Sigmoid colon (tissue), 7 donors: ENCODE results near the gene TOR1B. TPM values are rescaled to one million over a fixed set of nuclear protein-coding genes. Genes with fewer than 3 reads are reported as not detected.

Source experiments
- DNase-seq: peaks from one replicate; pipeline ENCODE4 v3.0.0-alpha.2; 2019
- H3K27ac ChIP-seq, 4 donors: fragments of 200-600 bp; sonication (generic); one replicate each; pipeline ENCODE4 v1.5.1; 2016 to 2019; ENCODE audit warnings: mild to moderate bottlenecking in 1 of 4
- H3K27me3 ChIP-seq, 3 donors: fragments of 200-600 bp; sonication (generic); one replicate each; pipeline ENCODE4 v1.5.1; 2019; ENCODE audit warnings: mild to moderate bottlenecking in 1 of 3
- H3K36me3 ChIP-seq, 4 donors: fragments of 200-600 bp; sonication (generic); one replicate each; pipeline ENCODE4 v1.5.1; 2016 to 2019
- H3K4me1 ChIP-seq, 4 donors: fragments of 200-600 bp; sonication (generic); one replicate each; pipeline ENCODE4 v1.5.1; 2017 to 2019
- H3K4me3 ChIP-seq, 4 donors: fragments of 200-600 bp; sonication (generic); one replicate each; pipeline ENCODE4 v1.5.1; 2017 to 2019; ENCODE audit warnings: mild to moderate bottlenecking in 2 of 4, moderate library complexity in 1 of 4
- H3K9me3 ChIP-seq, 4 donors: fragments of 200-600 bp in 3 of 4; sonication (generic) in 3 of 4; one replicate each; pipeline versions ENCODE4 v1.5.1 to v1.6.1; 2013 to 2019
- EP300 ChIP-seq, 4 donors: sonication (generic); formaldehyde crosslinking; IDR thresholded peaks; one replicate each; pipeline ENCODE4 v1.6.1; 2017; ENCODE audit warnings: antibody characterized with exemption in 4 of 4
- POLR2A ChIP-seq, 2 donors: fragments of 450-650 bp; IDR thresholded peaks; one replicate each; pipeline ENCODE4 v1.6.1; 2016; ENCODE audit warnings: antibody characterized with exemption in 2 of 2, mild to moderate bottlenecking in 2 of 2, moderate library complexity in 2 of 2
- POLR2AphosphoS5 ChIP-seq, 4 donors: sonication (generic); formaldehyde crosslinking; IDR thresholded peaks; one replicate each; pipeline ENCODE4 v1.6.1; 2017; ENCODE audit warnings: antibody characterized with exemption in 4 of 4
- WGBS, 2 donors: extraction: QIAGEN DNeasy Blood & Tissue Kit; methylation state at CpG; one replicate each; pipeline ENCODE4 v1.1.7; 2013; 5-methylcytosine and 5-hydroxymethylcytosine counted together
- intact Hi-C: fragments of 100-400 bp; cut with DNase I; formaldehyde crosslinking; loops from one replicate; pipeline ENCODE4 v1.15.1; 2023
- polyA plus RNA-seq, 3 donors: library from polyadenylated mRNA; stranded (reverse); fragments of 200-250 nt; gene quantifications; one replicate each; pipeline ENCODE4 v1.2.3, GENCODE V29; 2013
- total RNA-seq, 4 donors: library from RNA; depleted of rRNA; stranded (reverse); fragments of >200 nt; gene quantifications; one replicate each; pipeline ENCODE4 v1.1.0, GENCODE V29; 2016
- TF ChIP-seq, protein P1 (sequence below), 4 experiments: fragments of 450-650 bp in 3 of 4; fragments of 200-600 bp in 1 of 4; IDR thresholded peaks; one replicate each; pipeline ENCODE4 v1.5.1; 2016 to 2019; ENCODE audit warnings: antibody characterized with exemption in 4 of 4, mild to moderate bottlenecking in 3 of 4, moderate library complexity in 2 of 4
- donor health status: healthy with polysubstance abuse.
- donor health status: Bipolar disorder and iron deficiency.
- donor health status: healthy.

TOR1B gene
- total and polyA plus RNA-seq, 7 donors, result 7.8 to 31.3 (median 20.7) TPM

DNA sequence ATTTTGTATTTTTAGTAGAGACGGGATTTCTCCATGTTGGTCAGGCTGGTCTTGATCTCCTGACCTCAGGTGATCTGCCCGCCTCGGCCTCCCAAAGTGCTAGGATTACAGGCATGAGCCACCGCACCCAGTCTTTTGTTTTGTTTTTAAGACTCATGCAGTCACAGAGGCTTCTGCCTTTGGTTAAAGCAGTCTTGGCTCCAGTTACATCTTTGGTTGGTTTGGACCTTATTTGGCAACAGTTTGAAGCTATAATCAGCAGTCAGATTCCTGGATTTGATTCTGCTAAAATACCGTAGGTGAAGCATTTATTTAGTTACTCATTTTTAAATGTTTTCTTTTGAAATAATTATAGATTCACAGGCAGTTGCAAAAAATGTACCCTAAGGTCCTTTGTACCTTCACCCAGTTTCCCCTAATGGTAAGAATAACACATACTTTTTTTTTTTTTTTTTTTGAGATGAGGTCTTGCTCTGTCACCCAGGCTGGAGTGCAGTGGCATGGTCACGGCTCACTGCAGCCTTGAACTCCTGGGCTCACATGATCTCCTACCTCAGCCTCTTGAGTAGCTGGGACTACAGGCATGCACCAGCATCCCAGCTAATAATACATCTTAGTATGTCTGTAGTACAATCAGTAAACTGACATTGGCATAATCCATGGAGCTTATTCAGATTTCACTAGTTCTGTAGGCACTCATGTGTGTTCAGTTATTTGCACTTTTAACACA, 48.0 kb downstream of the TOR1B start:
- Histone ChIP-seq H3K4me1 (peaks cover 0 to 28% (median 20%) of the 10 kb centered on the region in 4 donors), H3K9me3 (no peaks in the 10 kb centered on the region), H3K4me3 (no peak overlapping the region), H3K36me3 (peaks cover 14 to 50% (median 32%) of the 10 kb centered on the region in 4 donors), H3K27me3 (no peaks in the 10 kb centered on the region), H3K27ac (peak overlapping the region; percentile 60 to 80 (median 72))
- 93% methylated on average over 6 of the region's 6 CpGs for WGBS, 2 donors
- TF ChIP-seq POLR2AphosphoS5 (IDR thresholded peaks at IDR 0.05) (no peak), POLR2A (IDR thresholded peaks at IDR 0.05) (no peak), EP300 (IDR thresholded peaks at IDR 0.05) (no peak)
- TF ChIP-seq, protein P1, sequence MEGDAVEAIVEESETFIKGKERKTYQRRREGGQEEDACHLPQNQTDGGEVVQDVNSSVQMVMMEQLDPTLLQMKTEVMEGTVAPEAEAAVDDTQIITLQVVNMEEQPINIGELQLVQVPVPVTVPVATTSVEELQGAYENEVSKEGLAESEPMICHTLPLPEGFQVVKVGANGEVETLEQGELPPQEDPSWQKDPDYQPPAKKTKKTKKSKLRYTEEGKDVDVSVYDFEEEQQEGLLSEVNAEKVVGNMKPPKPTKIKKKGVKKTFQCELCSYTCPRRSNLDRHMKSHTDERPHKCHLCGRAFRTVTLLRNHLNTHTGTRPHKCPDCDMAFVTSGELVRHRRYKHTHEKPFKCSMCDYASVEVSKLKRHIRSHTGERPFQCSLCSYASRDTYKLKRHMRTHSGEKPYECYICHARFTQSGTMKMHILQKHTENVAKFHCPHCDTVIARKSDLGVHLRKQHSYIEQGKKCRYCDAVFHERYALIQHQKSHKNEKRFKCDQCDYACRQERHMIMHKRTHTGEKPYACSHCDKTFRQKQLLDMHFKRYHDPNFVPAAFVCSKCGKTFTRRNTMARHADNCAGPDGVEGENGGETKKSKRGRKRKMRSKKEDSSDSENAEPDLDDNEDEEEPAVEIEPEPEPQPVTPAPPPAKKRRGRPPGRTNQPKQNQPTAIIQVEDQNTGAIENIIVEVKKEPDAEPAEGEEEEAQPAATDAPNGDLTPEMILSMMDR (IDR thresholded peaks at IDR 0.05), result no peak
- DNase-seq, result no peak
- intact Hi-C loops, result no loop called here

DNA sequence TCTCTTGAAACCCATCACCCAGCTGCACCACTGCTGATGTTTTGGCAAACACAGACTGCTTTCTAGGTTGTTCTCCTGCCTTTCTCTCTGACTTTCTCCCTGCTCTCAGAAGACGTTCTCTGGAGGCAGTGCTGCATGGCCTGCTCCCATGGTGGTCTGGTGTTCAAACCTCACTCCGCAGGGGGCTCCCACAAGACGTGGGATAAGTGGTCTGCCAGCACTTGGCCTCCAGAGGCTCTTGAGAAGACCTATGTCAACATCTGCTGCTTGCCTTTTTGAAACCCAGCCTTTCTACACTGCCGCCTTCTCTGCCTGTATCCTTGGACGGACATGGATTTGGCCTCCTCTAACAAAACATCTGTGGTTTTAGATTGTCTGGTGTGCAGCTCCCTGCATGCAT, 48.8 kb downstream of the TOR1B start:
- Histone ChIP-seq H3K27ac (peak overlapping the region; percentile 60 to 80 (median 72)), H3K4me3 (no peak overlapping the region), H3K36me3 (peaks cover 14 to 58% (median 35%) of the 10 kb centered on the region in 4 donors), H3K27me3 (no peaks in the 10 kb centered on the region), H3K9me3 (no peaks in the 10 kb centered on the region), H3K4me1 (peaks cover 0 to 28% (median 20%) of the 10 kb centered on the region in 4 donors)
- WGBS, 2 donors, result 76 to 92% methylated on average over 5 of the region's 5 CpGs
- intact Hi-C loops, result no loop called here
- no peak for TF ChIP-seq POLR2A (IDR thresholded peaks at IDR 0.05)
- no peak for DNase-seq

DNA sequence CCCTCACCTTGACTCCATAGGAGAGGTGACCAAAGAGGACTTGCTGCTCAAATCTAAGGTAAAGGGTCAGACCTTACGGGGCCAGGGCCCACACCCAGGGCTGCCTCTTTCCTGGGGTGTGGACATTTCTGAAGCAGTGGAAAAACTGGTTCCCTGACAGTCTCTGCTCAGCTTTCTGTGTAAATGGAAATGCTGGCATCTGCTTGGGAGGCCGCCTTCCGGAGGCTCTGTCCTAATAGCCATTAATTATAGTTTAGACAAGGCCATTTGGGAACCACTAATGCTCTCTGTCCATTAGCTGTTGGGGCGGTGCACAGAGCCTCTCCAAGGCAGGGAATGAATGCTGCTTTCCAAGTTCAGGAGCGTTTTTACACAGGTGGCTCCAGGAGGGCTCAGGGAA, 49.6 kb downstream of the TOR1B start:
- H3K4me1 ChIP-seq, result peaks cover 0 to 28% (median 20%) of the 10 kb centered on the region in 4 donors
- WGBS, 2 donors, result 74 to 78% methylated on average over 5 of the region's 5 CpGs
- no peak for DNase-seq
- H3K27me3 ChIP-seq, result no peaks in the 10 kb centered on the region
- peak overlapping the region in 2 of 4 donors; percentile 70 to 80 for H3K27ac ChIP-seq
- peaks cover 20 to 66% (median 39%) of the 10 kb centered on the region in 4 donors for H3K36me3 ChIP-seq
- no peak overlapping the region for H3K4me3 ChIP-seq
- no peaks in the 10 kb centered on the region for H3K9me3 ChIP-seq
- TF ChIP-seq EP300 (IDR thresholded peaks at IDR 0.05) (no peak), POLR2AphosphoS5 (IDR thresholded peaks at IDR 0.05) (no peak), POLR2A (IDR thresholded peaks at IDR 0.05) (no peak)
- TF ChIP-seq, protein P1 (IDR thresholded peaks at IDR 0.05), result no peak
- intact Hi-C loops, result no loop called here

DNA sequence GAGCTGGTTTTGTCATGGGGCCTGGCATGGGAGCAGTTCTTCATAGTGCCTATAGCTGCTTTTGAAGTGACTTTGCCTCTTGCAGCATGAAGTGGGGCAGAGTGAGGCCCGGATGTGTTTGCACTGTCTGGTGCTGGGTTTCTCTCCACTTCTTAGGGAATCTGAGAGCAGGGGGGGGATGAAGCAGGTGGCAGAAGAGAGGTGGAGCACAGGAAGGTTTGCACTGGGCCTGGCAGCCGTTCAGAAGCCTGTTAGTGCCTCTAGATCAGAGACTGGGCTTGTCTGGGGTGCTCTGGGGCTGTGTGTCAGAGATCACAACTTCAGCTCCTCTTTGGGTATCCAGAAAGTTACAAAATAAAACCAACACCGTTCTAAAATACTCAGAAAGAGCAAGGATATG, 50.6 kb downstream of the TOR1B start:
- WGBS, 2 donors, result 59 to 82% methylated on average over 3 of the region's 3 CpGs
- TF ChIP-seq, protein P1 (IDR thresholded peaks at IDR 0.05), result no peak
- no peak for TF ChIP-seq POLR2A (IDR thresholded peaks at IDR 0.05)
- TF ChIP-seq EP300 (IDR thresholded peaks at IDR 0.05), result no peak
- no peak for TF ChIP-seq POLR2AphosphoS5 (IDR thresholded peaks at IDR 0.05)
- H3K36me3 ChIP-seq, result peaks cover 25 to 76% (median 42%) of the 10 kb centered on the region in 4 donors
- DNase-seq, result no peak
- no peak overlapping the region for H3K27ac ChIP-seq
- intact Hi-C loops, result no loop called here
- no peaks in the 10 kb centered on the region for H3K27me3 ChIP-seq
- H3K4me1 ChIP-seq, result peaks cover 0 to 28% (median 19%) of the 10 kb centered on the region in 4 donors
- H3K9me3 ChIP-seq, result no peaks in the 10 kb centered on the region
- H3K4me3 ChIP-seq, result no peak overlapping the region

DNA sequence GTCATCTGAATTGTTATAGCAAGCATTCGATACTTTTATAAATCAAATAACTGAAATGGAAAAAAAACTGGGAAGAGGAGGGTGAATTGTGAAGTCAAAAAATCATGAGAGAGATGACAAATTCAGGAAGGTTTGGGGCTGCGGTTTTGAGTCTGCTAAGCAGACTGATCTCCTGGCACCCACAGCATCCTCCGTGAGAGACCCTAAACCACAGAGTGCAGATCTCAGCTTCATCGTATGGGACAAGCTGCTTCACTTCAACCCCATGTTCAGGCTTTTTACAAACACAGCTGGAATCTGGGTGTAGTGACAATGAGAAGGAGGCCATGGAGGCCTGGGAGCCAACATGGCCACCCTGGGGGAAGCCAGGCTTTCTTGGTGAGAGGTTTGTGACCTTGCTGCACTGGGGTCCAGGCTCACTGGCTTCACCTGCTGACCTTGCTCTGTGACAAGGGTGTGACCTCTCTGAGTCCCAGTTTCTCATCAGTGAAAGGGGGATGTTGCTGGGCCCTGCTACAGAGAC, 51.7 kb downstream of the TOR1B start:
- WGBS, 2 donors, result 79 to 93% methylated on average over 4 of the region's 4 CpGs
- peaks cover 0 to 23% (median 13%) of the 10 kb centered on the region in 4 donors for H3K4me1 ChIP-seq
- no peak for TF ChIP-seq EP300 (IDR thresholded peaks at IDR 0.05)
- TF ChIP-seq, protein P1 (IDR thresholded peaks at IDR 0.05), result no peak
- TF ChIP-seq POLR2A (IDR thresholded peaks at IDR 0.05), result no peak
- no peak for TF ChIP-seq POLR2AphosphoS5 (IDR thresholded peaks at IDR 0.05)

More for the DNA sequence above, 51.7 kb downstream of the TOR1B start:
- no peak for DNase-seq
- Histone ChIP-seq H3K36me3 (peaks cover 25 to 84% (median 42%) of the 10 kb centered on the region in 4 donors), H3K27me3 (no peaks in the 10 kb centered on the region), H3K9me3 (no peaks in the 10 kb centered on the region), H3K4me3 (no peak overlapping the region), H3K27ac (no peak overlapping the region)
- intact Hi-C loops, result no loop called here
